ENCODE measurements around the gene PDZRN4. TPM values are rescaled to one million over a fixed set of nuclear protein-coding genes. Genes with fewer than 3 reads are reported as not detected.

The PDZRN4 gene
- total RNA-seq, 1 donor: not detected

DNA sequence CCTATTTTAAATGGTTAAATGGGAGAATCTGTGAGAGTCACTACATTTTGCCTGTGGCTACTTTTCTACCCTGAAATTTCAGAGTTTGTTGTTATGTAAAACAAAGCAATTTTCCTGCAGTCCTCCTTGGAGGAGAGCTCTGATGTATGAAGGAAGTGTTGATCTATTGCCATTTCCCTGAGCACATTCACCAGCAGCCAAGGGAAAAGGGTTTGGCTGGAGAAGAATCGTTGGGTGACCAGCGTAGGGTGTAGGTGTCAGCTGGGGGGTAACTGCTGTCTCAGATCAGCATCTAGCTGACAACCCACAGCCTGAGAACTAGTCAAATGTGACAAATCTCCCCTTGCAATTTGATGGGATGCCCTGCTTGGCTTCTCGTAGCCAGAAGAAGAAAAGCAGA is 230.5 kb downstream of the PDZRN4 start:
- no peak for TF ChIP-seq CTCF (IDR thresholded peaks at IDR 0.05; ENCODE audit: insufficient read depth, low read depth, low read length)
- DNase-seq (ENCODE audit: low read depth): no peak
- H3K4me3 ChIP-seq (ENCODE audit: low read depth, low read length): no peak overlapping the region

- H3K4me3 ChIP-seq (ENCODE audit: low read depth, low read length): no peak overlapping the region
- no peak for TF ChIP-seq CTCF (IDR thresholded peaks at IDR 0.05; ENCODE audit: insufficient read depth, low read depth, low read length)
- DNase-seq (ENCODE audit: low read depth): no peak
These were observed 231.2 kb downstream of the PDZRN4 start for GRCh38 chr12:41419131-41419893.

- DNase-seq (ENCODE audit: low read depth): no peak
- TF ChIP-seq CTCF (IDR thresholded peaks at IDR 0.05; ENCODE audit: insufficient read depth, low read depth, low read length): no peak
- no peak overlapping the region for H3K4me3 ChIP-seq (ENCODE audit: low read depth, low read length)
These were observed 236.5 kb downstream of the PDZRN4 start for GRCh38 chr12:41424651-41425050.

DNA sequence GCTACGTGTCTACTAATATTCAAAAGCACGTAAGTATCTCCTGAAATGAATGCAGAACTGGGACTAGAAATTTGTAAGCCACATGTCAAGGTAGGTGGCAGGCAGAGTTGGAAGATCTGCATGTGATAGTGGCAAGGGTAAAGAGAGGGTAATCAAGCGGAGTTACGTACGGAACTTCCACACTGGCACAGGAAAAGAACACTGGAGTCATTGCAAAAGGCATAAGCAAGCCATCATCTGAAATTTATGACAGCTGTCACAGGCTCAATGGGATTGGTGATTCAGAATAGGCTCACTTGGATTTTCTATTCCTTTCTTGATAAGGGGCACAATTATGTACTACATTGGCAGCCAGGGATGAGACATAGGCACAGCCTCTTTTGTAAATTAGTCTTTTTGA is 245.3 kb downstream of the PDZRN4 start:
- no peak overlapping the region for H3K4me3 ChIP-seq (ENCODE audit: low read depth, low read length)
- no peak for DNase-seq (ENCODE audit: low read depth)
- no peak for TF ChIP-seq CTCF (IDR thresholded peaks at IDR 0.05; ENCODE audit: insufficient read depth, low read depth, low read length)

DNA sequence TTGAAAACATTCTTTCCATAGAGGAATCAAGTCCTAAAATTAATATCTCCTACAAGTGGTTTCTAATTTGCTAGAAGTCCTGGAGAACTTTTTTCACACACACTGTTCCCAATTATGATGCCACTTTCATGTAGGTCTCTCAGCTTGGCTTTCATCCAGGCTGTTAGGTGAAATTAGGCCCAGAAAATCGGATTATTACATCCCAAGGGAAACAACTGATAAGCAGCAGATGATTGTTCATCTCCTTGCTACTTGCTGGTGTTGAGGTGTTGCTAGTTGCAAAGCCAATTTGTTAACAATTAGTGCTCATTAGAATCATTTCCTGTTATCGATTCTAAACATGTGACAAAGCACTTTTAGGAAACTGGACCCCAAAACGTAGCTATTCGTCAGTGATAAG is 248.0 kb downstream of the PDZRN4 start:
- H3K4me3 ChIP-seq (ENCODE audit: low read depth, low read length): no peak overlapping the region
- no peak for DNase-seq (ENCODE audit: low read depth)
- no peak for TF ChIP-seq CTCF (IDR thresholded peaks at IDR 0.05; ENCODE audit: insufficient read depth, low read depth, low read length)

DNA sequence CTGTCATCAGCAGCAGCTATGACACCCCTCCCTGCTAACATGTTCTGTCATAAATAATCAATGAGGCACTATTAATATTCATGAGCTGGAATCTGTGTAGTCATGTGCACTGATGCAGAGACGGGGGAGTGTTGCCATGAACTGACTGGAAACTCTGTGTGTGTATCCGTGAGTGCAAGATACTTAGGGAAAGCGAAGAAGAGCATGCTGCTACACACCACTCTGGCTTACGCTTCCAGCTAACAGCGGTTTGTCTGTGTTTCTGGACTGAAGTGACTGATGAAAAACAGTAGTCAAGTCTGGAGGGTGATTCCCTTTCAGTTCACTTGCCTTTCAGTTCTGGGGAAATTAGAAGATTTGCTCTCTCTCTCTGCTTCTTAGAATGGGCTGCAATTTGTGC is 249.4 kb downstream of the PDZRN4 start:
- TF ChIP-seq CTCF (IDR thresholded peaks at IDR 0.05; ENCODE audit: insufficient read depth, low read depth, low read length): no peak
- no peak for DNase-seq (ENCODE audit: low read depth)
- no peak overlapping the region for H3K4me3 ChIP-seq (ENCODE audit: low read depth, low read length)

Data from fibroblast of villous mesenchyme (primary cell).